ENCODE results near the gene VAMP2. TPM values are rescaled to one million over a fixed set of nuclear protein-coding genes. Genes with fewer than 3 reads are reported as not detected.

VAMP2 gene
- total and polyA plus RNA-seq, 9 of the 15 experiments (the other 6 are each of a cell fraction or from before 2014, with no cell fraction given), result 2.3 to 31.8 (median 6.0) TPM

DNA sequence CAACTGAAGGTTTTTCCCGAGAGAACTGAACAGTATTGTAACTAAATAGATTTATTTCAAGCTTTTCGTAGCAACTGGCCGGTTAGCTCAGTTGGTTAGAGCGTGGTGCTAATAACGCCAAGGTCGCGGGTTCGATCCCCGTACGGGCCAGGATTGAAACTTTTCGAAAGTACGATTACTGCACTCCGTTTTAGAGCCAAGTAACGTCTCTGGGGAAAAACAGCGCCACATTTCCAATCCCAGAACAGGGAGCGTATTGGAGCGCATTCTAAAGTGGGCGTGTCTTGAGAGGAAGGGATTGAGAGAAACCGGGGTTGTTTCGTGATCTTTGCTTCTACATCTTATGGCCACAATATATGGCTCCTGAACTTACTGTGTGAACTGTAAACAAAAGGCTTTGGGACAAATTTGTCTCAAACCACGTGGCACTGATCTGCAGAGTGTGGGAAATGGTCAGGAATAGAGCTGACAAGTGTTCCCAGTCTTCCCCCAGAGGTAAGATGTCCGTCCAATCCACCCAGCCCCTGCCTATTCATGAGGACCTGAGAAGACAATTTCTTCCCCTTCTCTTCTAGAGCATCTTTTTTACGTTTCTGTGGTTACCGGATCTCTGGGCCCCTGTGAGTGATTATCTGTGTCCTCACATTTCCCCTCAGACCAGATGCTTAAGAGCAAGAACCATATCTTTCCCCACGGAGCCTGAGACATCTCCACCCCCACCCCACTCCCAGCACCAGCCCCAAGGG lies 24.9 kb upstream of the VAMP2 start (continued):
- TF ChIP-seq MECOM (CRISPR knock-in tag; IDR thresholded peaks at IDR 0.05) (no peak), ETV1 (tag; conservative IDR thresholded peaks at IDR 0.05; ENCODE audit: low read depth) (no peak), OTX1 (CRISPR knock-in tag; IDR thresholded peaks at IDR 0.05) (0 out of 2 replicates have a peak, but pooled peaks have one; percentile 22), MYC (IDR thresholded peaks at IDR 0.05; ENCODE audit: low read depth, low read length) (peak; percentile 49), MYC (CRISPR knock-in tag; IDR thresholded peaks at IDR 0.05; ENCODE audit: borderline replicate concordance, low read depth) (no peak; the same call in 1 of the 2 replicates), ESRRA (IDR thresholded peaks at IDR 0.05; ENCODE audit: borderline replicate concordance, low read depth) (0 out of 2 replicates have a peak, but pooled peaks have one; percentile 34), MAZ (CRISPR knock-in tag; conservative IDR thresholded peaks at IDR 0.05 in 1 of 2, IDR thresholded peaks at IDR 0.05 in 1 of 2) (no peak), MYBL2 (IDR thresholded peaks at IDR 0.05; ENCODE audit: low read depth) (peak; percentile 94), MYBL2 (CRISPR knock-in tag; IDR thresholded peaks at IDR 0.05; ENCODE audit: borderline replicate concordance) (no peak), ZNF184 (CRISPR knock-in tag; IDR thresholded peaks at IDR 0.05) (no peak), SAP30 (IDR thresholded peaks at IDR 0.05; ENCODE audit: borderline replicate concordance, insufficient read depth, low read depth, low read length, poor library complexity, severe bottlenecking) (peak; percentile 34), POLR3G (IDR thresholded peaks at IDR 0.05; ENCODE audit: extremely low read depth, insufficient read length, insufficient replicate concordance) (peak; percentile 34), MAX (CRISPR knock-in tag; IDR thresholded peaks at IDR 0.05) (peak; percentile 57), SMAD3 (CRISPR knock-in tag; conservative IDR thresholded peaks at IDR 0.05) (0 out of 2 replicates have a peak, but pooled peaks have one; percentile 32), SOX6 (IDR thresholded peaks at IDR 0.05) (peak; percentile 37; the same call in 1 of the 2 replicates), RCOR1 (IDR thresholded peaks at IDR 0.05; ENCODE audit: borderline replicate concordance in 1 of 2, low read depth in 2 of 2, low read length in 2 of 2) (peak in 1 of 2 experiments; percentile 11; a peak in 1 of 4 replicates), CXXC5 (CRISPR knock-in tag; IDR thresholded peaks at IDR 0.05) (peak; percentile 67), CBFA2T2 (conservative IDR thresholded peaks at IDR 0.05) (peak; percentile 59), GATAD2B (IDR thresholded peaks at IDR 0.05; ENCODE audit: borderline replicate concordance) (peak; percentile 20; the same call in 1 of the 2 replicates)
- TF ChIP-seq, protein P1, sequence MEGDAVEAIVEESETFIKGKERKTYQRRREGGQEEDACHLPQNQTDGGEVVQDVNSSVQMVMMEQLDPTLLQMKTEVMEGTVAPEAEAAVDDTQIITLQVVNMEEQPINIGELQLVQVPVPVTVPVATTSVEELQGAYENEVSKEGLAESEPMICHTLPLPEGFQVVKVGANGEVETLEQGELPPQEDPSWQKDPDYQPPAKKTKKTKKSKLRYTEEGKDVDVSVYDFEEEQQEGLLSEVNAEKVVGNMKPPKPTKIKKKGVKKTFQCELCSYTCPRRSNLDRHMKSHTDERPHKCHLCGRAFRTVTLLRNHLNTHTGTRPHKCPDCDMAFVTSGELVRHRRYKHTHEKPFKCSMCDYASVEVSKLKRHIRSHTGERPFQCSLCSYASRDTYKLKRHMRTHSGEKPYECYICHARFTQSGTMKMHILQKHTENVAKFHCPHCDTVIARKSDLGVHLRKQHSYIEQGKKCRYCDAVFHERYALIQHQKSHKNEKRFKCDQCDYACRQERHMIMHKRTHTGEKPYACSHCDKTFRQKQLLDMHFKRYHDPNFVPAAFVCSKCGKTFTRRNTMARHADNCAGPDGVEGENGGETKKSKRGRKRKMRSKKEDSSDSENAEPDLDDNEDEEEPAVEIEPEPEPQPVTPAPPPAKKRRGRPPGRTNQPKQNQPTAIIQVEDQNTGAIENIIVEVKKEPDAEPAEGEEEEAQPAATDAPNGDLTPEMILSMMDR (IDR thresholded peaks at IDR 0.05 in 2 of 3, conservative IDR thresholded peaks at IDR 0.05 in 1 of 3; ENCODE audit: insufficient read depth in 2 of 3, low read depth in 1 of 3, low read length in 3 of 3), result 0 out of 6 replicates have a peak, but pooled peaks of 2 of the 3 experiments have one; percentile 6 to 19
- TF ChIP-seq, protein P2, sequence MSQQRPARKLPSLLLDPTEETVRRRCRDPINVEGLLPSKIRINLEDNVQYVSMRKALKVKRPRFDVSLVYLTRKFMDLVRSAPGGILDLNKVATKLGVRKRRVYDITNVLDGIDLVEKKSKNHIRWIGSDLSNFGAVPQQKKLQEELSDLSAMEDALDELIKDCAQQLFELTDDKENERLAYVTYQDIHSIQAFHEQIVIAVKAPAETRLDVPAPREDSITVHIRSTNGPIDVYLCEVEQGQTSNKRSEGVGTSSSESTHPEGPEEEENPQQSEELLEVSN (IDR thresholded peaks at IDR 0.05; ENCODE audit: borderline replicate concordance in 1 of 2, extremely low read depth in 1 of 2, insufficient read depth in 1 of 2, insufficient read length in 1 of 2, low read depth in 1 of 2, low read length in 1 of 2, poor library complexity in 1 of 2, severe bottlenecking in 1 of 2), result peak in 1 of 2 experiments; percentile 28
